HepG2 (cell line): ENCODE results near the gene MEX3A. TPM values are rescaled to one million over a fixed set of nuclear protein-coding genes. Genes with fewer than 3 reads are reported as not detected.

Source experiments
- AKAP8 ChIP-seq: sonication (generic); formaldehyde crosslinking; IDR thresholded peaks from 2 replicates; pipeline ENCODE4 v1.5.1; 2020; ENCODE audit warnings: mild to moderate bottlenecking, missing genetic modification reagents
- HDAC2 ChIP-seq: sonication (generic); formaldehyde crosslinking; IDR thresholded peaks from 2 replicates; pipeline ENCODE4 v1.4.0; 2020; ENCODE audit warnings: missing genetic modification reagents
- HNF4A ChIP-seq: sonication (generic); formaldehyde crosslinking; IDR thresholded peaks from 2 replicates; pipeline ENCODE4 v1.4.0; 2020; ENCODE audit warnings: missing genetic modification reagents
- HOXA9 ChIP-seq: sonication (generic); formaldehyde crosslinking; IDR thresholded peaks from 2 replicates; pipeline ENCODE4 v1.8.1; 2022; ENCODE audit warnings: missing genetic modification reagents, mild to moderate bottlenecking, moderate library complexity, borderline replicate concordance
- MIER3 ChIP-seq: IDR thresholded peaks from 2 replicates; pipeline ENCODE4 v1.6.1; 2016; ENCODE audit warnings: missing compliant biosample characterization, borderline replicate concordance
- NONO ChIP-seq, 2 experiments: fragments of 450-650 bp in 1 of 2; sonication (generic) in 1 of 2; formaldehyde crosslinking in 1 of 2; IDR thresholded peaks in 1 of 2; conservative IDR thresholded peaks in 1 of 2; 2 replicates each; pipeline versions ENCODE4 v1.6.1 to v1.8.0; 2017 to 2022; ENCODE audit warnings: mild to moderate bottlenecking in 1 of 2, missing genetic modification reagents in 1 of 2, moderate library complexity in 1 of 2
- RFX5 ChIP-seq: IDR thresholded peaks from 2 replicates; pipeline ENCODE4 v1.6.1; 2011; ENCODE audit warnings: low read depth, low read length, improper control_type of control experiment
- SETDB1 ChIP-seq: sonication (generic); formaldehyde crosslinking; IDR thresholded peaks from 2 replicates; pipeline ENCODE4 v1.5.1; 2020; ENCODE audit warnings: missing genetic modification reagents, mild to moderate bottlenecking, borderline replicate concordance
- TBL1XR1 ChIP-seq: fragments of 150-350 bp; IDR thresholded peaks from 2 replicates; pipeline ENCODE4 v1.6.1; 2014; ENCODE audit warnings: borderline replicate concordance, low read length; ENCODE audit not compliant: partially characterized antibody
- ZNF382 ChIP-seq: sonication (generic); formaldehyde crosslinking; IDR thresholded peaks from 2 replicates; pipeline ENCODE4 v1.5.0; 2020; ENCODE audit warnings: missing genetic modification reagents, mild to moderate bottlenecking, borderline replicate concordance
- ZNF569 ChIP-seq: sonication (generic); formaldehyde crosslinking; IDR thresholded peaks from 2 replicates; pipeline ENCODE4 v1.5.0; 2020; ENCODE audit warnings: mild to moderate bottlenecking, missing genetic modification reagents, moderate library complexity, borderline replicate concordance
- ZNF577 ChIP-seq: sonication (generic); formaldehyde crosslinking; IDR thresholded peaks from 2 replicates; pipeline ENCODE4 v1.4.0; 2020; ENCODE audit warnings: mild to moderate bottlenecking, low read depth, missing genetic modification reagents, borderline replicate concordance
- ZNF775 ChIP-seq: sonication (generic); formaldehyde crosslinking; IDR thresholded peaks from 2 replicates; pipeline ENCODE4 v1.4.0; 2020; ENCODE audit warnings: missing genetic modification reagents, mild to moderate bottlenecking, moderate library complexity, borderline replicate concordance
- ZSCAN21 ChIP-seq: sonication (generic); formaldehyde crosslinking; IDR thresholded peaks from 2 replicates; pipeline ENCODE4 v1.8.0; 2022; ENCODE audit warnings: mild to moderate bottlenecking, missing genetic modification reagents, moderate library complexity, borderline replicate concordance
- polyA plus RNA-seq, 8 experiments: library from polyadenylated mRNA; depleted of rRNA in 3 of 8; stranded (reverse) in 7 of 8; unstranded in 1 of 8; fragments of >200 nt; fragmentation: Illumina TruSeq in 4 of 8; extraction: Trizol in 4 of 8; gene quantifications; 2 replicates each; pipeline versions ENCODE4 v1.2.1 to v1.2.3, GENCODE V29; 2011 to 2016; ENCODE audit warnings: low read depth in 4 of 8, missing spikeins in 1 of 8, mixed read lengths in 1 of 8; ENCODE audit not compliant: insufficient read depth in 1 of 8
- total RNA-seq, 5 experiments: library from RNA; depleted of rRNA; stranded (reverse); fragments of >200 nt; fragmentation: Illumina TruSeq; extraction: Trizol; gene quantifications; 2 replicates each; pipeline ENCODE4 v1.2.3, GENCODE V29; 2016; ENCODE audit warnings: low read depth in 1 of 5
- TF ChIP-seq, protein P1 (sequence below): sonication (generic); formaldehyde crosslinking; IDR thresholded peaks from 2 replicates; pipeline ENCODE4 v1.4.0; 2020; ENCODE audit warnings: missing genetic modification reagents
- TF ChIP-seq, protein P2 (sequence below): sonication (generic); formaldehyde crosslinking; IDR thresholded peaks from 2 replicates; pipeline ENCODE4 v1.8.0; 2022; ENCODE audit warnings: mild to moderate bottlenecking, missing genetic modification reagents

The MEX3A gene
- total and polyA plus RNA-seq, 2 of the 13 experiments (the other 11 are each of a cell fraction or from before 2014, with no cell fraction given) = 7.6 to 9.1 TPM

DNA sequence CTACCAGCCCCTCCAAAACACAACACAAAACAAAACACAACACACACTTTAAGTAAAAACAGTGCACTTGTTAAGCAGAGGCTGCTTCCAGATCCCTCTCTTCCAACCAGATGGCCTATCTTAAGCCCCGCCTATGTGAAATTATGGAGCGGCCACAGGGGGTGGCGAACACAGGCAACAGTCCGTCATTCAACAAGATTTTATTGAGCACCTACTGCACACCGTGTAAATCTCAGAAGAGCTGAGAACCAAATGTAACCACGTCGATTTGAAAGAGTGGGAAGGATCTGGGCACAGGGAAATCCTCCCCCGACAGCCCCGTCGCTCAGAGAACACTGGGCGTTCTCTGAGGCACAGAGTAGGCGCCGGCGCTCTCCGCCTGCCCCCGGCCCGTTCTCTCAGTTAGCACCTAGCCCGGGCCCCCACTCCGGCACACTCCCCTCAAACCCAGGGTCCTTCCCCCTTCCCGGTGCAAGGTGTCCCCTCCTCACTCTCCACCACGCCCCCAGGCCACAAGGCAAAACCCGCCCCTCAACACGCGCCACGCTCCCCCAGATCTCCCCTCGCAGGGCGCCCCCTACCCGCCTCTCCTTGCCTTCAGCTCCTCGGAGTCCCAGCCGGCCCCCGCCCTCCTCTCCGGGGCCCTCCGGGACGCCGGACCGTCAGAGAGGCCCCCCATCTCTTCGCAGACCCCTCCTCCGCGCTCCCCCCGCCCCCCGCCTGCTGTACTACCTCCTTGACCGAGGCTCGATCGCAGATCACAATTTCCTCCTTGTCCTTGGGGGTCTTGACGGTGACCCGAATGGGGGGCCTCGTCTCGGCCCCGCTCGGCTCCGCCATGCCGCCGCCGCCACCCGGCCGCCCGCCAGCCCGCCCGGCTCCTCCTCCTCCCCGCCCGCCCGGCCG lies 29.1 kb downstream of the MEX3A start (continued):
- TF ChIP-seq NONO (IDR thresholded peaks at IDR 0.05) (no peak), NONO (CRISPR knock-in tag; conservative IDR thresholded peaks at IDR 0.05) (no peak), SETDB1 (CRISPR knock-in tag) (no peak), AKAP8 (CRISPR knock-in tag) (no peak), ZNF382 (no peak), HOXA9 (CRISPR knock-in tag) (no peak), ZNF569 (CRISPR knock-in tag) (no peak), RFX5 (no peak), HNF4A (CRISPR knock-in tag) (no peak), TBL1XR1 (no peak), ZSCAN21 (CRISPR knock-in tag) (no peak), ZNF775 (no peak), HDAC2 (CRISPR knock-in tag) (peak; percentile 59), ZNF577 (CRISPR knock-in tag) (no peak), MIER3 (CRISPR knock-in tag) (no peak)
- TF ChIP-seq, protein P1, sequence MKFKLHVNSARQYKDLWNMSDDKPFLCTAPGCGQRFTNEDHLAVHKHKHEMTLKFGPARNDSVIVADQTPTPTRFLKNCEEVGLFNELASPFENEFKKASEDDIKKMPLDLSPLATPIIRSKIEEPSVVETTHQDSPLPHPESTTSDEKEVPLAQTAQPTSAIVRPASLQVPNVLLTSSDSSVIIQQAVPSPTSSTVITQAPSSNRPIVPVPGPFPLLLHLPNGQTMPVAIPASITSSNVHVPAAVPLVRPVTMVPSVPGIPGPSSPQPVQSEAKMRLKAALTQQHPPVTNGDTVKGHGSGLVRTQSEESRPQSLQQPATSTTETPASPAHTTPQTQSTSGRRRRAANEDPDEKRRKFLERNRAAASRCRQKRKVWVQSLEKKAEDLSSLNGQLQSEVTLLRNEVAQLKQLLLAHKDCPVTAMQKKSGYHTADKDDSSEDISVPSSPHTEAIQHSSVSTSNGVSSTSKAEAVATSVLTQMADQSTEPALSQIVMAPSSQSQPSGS (CRISPR knock-in tag) = no peak
- TF ChIP-seq, protein P2, sequence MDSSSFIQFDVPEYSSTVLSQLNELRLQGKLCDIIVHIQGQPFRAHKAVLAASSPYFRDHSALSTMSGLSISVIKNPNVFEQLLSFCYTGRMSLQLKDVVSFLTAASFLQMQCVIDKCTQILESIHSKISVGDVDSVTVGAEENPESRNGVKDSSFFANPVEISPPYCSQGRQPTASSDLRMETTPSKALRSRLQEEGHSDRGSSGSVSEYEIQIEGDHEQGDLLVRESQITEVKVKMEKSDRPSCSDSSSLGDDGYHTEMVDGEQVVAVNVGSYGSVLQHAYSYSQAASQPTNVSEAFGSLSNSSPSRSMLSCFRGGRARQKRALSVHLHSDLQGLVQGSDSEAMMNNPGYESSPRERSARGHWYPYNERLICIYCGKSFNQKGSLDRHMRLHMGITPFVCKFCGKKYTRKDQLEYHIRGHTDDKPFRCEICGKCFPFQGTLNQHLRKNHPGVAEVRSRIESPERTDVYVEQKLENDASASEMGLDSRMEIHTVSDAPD = no peak
- TF ChIP-seq, all 625 proteins: peak for 89
